Astrocyte of the spinal cord (primary cell): ENCODE data around the gene OR51L1.

ENCODE experiments used
- DNase-seq: peaks from one replicate; pipeline ENCODE4 v3.0.0; 2011; ENCODE audit warnings: low read depth, low spot score
- H3K4me3 ChIP-seq: 2 replicates; pipeline ENCODE4 v1.5.1; 2011; ENCODE audit warnings: low read depth, mild to moderate bottlenecking, low read length, moderate library complexity
- in situ Hi-C: cut with HindIII; loops from 2 replicates; pipeline ENCODE4 v1.10.0; 2017; ENCODE audit warnings: low sequenced_read_pairs
- TF ChIP-seq, protein P1 (sequence below): IDR thresholded peaks from 2 replicates; pipeline ENCODE4 v1.5.1; 2012; ENCODE audit warnings: low read depth, mild to moderate bottlenecking, low read length, inconsistent platforms

The OR51L1 gene

DNA sequence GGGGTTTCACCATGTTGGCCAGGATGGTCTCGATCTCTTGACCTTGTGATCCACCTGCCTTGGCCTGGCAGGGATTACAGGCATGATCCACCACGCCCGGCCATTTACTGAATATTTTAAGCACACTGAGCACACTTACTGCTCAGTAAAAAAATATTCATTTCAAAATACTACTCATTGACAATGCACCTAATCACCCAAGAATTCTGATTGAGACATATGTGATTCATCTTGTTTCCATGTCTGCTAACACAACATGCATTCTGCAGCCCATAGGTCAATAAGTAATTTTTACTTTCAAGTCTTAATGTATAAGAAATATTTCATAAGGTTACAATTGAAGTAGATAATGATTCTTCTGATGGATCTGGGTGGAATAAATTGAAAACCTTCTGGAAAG is 47.4 kb downstream of the OR51L1 start:
- no peak for DNase-seq
- TF ChIP-seq, protein P1, sequence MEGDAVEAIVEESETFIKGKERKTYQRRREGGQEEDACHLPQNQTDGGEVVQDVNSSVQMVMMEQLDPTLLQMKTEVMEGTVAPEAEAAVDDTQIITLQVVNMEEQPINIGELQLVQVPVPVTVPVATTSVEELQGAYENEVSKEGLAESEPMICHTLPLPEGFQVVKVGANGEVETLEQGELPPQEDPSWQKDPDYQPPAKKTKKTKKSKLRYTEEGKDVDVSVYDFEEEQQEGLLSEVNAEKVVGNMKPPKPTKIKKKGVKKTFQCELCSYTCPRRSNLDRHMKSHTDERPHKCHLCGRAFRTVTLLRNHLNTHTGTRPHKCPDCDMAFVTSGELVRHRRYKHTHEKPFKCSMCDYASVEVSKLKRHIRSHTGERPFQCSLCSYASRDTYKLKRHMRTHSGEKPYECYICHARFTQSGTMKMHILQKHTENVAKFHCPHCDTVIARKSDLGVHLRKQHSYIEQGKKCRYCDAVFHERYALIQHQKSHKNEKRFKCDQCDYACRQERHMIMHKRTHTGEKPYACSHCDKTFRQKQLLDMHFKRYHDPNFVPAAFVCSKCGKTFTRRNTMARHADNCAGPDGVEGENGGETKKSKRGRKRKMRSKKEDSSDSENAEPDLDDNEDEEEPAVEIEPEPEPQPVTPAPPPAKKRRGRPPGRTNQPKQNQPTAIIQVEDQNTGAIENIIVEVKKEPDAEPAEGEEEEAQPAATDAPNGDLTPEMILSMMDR: no peak
- no peak overlapping the region for H3K4me3 ChIP-seq
- in situ Hi-C loops: no loop called here

DNA sequence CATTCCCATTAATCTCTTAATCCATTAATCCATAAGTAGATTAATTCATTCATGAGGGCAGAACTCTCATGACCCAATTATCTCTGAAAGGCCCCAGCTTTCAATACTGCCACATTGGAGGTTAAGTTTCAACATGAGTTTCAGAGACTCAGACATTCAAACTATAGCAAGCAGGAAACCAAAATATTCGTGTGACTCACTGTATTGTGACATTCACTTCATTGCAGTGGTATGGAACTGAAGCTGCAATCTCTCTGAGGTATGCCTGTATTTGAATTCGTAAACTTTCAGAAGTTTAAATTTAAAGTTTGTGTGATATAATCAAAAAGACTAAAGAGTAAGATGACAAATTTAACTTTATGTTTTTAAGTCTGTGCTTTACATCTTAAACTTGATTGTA is 48.7 kb downstream of the OR51L1 start:
- TF ChIP-seq, protein P1: no peak
- peak; percentile 3 for DNase-seq
- in situ Hi-C loops: no loop called here
- H3K4me3 ChIP-seq: no peak overlapping the region

- in situ Hi-C loops: no loop called here
- no peak within 1 kb of the TSS for H3K4me3 ChIP-seq
- DNase-seq: no peak
- TF ChIP-seq, protein P1: no peak
Observed at GRCh38 chr11:5046226-5046625, 51.6 kb downstream of the OR51L1 start, which contains the start of gene OR52J3. Gene OR52J3, plus strand, starts transcription at chr11:5046526. Its CDS starts 0 bp downstream, at chr11:5046526.

DNA sequence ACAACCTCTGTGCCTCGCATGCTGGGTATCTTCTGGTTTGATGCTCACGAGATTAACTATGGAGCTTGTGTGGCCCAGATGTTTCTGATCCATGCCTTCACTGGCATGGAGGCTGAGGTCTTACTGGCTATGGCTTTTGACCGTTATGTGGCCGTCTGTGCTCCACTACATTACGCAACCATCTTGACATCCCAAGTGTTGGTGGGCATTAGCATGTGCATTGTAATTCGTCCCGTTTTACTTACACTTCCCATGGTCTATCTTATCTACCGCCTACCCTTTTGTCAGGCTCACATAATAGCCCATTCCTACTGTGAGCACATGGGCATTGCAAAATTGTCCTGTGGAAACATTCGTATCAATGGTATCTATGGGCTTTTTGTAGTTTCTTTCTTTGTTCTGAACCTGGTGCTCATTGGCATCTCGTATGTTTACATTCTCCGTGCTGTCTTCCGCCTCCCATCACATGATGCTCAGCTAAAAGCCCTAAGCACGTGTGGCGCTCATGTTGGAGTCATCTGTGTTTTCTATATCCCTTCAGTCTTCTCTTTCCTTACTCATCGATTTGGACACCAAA is 52.2 kb downstream of the OR51L1 start:
- no peak for DNase-seq
- H3K4me3 ChIP-seq: no peak overlapping the region
- TF ChIP-seq, protein P1: no peak
- in situ Hi-C loops: no loop called here
